Nephron progenitor cell (in vitro differentiated cells): Measurements from ENCODE around the gene ARID3B.

ENCODE experiments used
- DNase-seq: peaks from one replicate; pipeline ENCODE4 v3.0.0; 2021
- H3K27ac Mint-ChIP-seq: 2 replicates; pipeline ENCODE4 v1.8.0; 2021; ENCODE audit warnings: mild to moderate bottlenecking, moderate library complexity, mixed read lengths
- H3K27me3 Mint-ChIP-seq: 2 replicates; pipeline ENCODE4 v1.8.0; 2021; ENCODE audit warnings: mild to moderate bottlenecking, low read depth, mixed read lengths; ENCODE audit not compliant: poor library complexity
- H3K36me3 Mint-ChIP-seq: 2 replicates; pipeline ENCODE4 v1.8.0; 2021; ENCODE audit warnings: low read depth, mixed read lengths
- H3K4me1 Mint-ChIP-seq: 2 replicates; pipeline ENCODE4 v1.8.0; 2021; ENCODE audit warnings: mixed read lengths
- H3K4me3 Mint-ChIP-seq: 2 replicates; pipeline ENCODE4 v1.8.0; 2021; ENCODE audit warnings: mild to moderate bottlenecking, moderate library complexity, mixed read lengths
- H3K9me3 Mint-ChIP-seq: 2 replicates; pipeline ENCODE4 v1.8.0; 2021; ENCODE audit warnings: mild to moderate bottlenecking, moderate library complexity, mixed read lengths
- TF ChIP-seq, protein P1 (sequence below): fragments of 200-600 bp; sonication (generic); IDR thresholded peaks from 2 replicates; pipeline ENCODE4 v1.5.0; 2021; ENCODE audit warnings: antibody characterized with exemption

Gene ARID3B

DNA sequence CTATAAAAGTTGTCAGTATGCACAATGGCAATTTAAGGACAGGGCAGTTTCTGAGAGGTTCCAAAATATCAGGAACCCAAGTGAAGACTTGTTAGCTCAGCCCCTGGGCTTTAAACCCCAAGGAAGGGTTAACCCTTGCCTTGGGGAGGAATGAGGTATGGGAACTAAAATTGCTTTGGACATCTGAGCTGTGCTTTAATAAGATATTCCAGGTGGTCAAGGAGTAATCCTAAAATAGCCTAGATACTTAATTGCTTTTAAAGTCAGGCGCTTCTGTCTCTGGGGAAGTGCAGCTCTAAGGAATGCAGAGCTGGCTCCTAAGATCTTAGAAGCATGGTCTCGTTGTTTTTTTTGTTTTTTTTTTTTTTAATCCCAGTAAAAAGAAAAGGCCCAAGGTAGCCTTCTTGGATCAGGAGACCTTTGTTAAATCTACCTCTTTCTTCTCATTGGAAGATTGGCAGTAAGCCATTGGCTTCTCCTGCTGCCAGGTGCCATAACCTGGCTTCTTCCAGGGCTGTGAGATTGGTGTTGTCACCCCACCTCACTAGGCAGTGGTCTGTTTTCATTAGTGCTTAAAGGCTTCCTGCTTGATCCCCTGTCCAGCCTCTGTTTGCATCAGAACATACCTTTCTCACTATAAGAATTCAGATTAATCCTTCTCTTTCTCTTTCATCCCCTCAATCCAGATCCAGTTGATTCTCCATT, 24.5 kb downstream of the ARID3B start:
- TF ChIP-seq, protein P1, sequence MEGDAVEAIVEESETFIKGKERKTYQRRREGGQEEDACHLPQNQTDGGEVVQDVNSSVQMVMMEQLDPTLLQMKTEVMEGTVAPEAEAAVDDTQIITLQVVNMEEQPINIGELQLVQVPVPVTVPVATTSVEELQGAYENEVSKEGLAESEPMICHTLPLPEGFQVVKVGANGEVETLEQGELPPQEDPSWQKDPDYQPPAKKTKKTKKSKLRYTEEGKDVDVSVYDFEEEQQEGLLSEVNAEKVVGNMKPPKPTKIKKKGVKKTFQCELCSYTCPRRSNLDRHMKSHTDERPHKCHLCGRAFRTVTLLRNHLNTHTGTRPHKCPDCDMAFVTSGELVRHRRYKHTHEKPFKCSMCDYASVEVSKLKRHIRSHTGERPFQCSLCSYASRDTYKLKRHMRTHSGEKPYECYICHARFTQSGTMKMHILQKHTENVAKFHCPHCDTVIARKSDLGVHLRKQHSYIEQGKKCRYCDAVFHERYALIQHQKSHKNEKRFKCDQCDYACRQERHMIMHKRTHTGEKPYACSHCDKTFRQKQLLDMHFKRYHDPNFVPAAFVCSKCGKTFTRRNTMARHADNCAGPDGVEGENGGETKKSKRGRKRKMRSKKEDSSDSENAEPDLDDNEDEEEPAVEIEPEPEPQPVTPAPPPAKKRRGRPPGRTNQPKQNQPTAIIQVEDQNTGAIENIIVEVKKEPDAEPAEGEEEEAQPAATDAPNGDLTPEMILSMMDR: no peak
- no peak for DNase-seq
- peaks cover 5% of the 10 kb centered on the region for H3K27me3 Mint-ChIP-seq
- H3K36me3 Mint-ChIP-seq: peaks cover 54% of the 10 kb centered on the region
- H3K9me3 Mint-ChIP-seq: no peaks in the 10 kb centered on the region
- H3K27ac Mint-ChIP-seq: peak overlapping the region; percentile 86
- H3K4me3 Mint-ChIP-seq: no peak overlapping the region
- H3K4me1 Mint-ChIP-seq: peaks cover 60% of the 10 kb centered on the region

DNA sequence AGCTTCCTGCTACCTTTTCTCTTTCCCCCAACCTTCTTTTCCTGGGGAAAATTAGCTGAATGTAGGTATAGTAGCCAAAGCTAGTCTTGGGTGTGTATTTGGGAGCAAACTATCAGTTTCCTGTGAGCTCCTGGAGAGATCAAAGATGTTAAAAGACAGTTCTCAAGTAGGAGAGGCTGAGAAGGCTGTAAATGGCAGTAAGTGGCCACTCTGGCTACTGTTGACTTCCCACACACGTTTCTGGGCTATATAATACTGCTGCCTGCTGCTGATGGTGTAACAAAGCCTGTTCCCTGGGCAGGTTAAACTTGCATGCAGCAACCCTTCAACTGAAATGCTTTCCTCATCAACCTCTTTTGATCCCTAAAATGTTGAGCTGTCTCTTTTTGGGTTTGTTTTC, 27.6 kb downstream of the ARID3B start:
- Mint-ChIP-seq H3K27me3 (peaks cover 20% of the 10 kb centered on the region), H3K4me3 (no peak overlapping the region), H3K27ac (peak overlapping the region; percentile 78), H3K4me1 (peaks cover 67% of the 10 kb centered on the region), H3K9me3 (no peaks in the 10 kb centered on the region), H3K36me3 (peaks cover 55% of the 10 kb centered on the region)
- DNase-seq: no peak
- TF ChIP-seq, protein P1: no peak

DNA sequence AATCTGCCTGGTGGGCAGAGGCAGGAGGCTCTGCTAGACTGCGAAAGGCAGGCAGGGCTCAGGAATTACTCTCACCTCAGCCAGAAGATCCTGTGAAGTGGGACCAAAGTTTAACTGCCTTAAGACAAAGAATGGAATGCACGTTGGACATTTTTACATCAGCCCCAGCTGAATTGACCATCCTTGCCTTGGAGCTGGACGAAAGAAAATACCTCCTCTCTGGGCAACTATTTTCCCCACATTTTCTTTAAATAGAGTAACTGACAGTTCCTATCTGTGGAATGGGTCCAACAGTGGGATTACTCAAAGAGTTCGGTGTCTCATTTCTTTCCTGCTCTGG, 28.7 kb downstream of the ARID3B start:
- Mint-ChIP-seq H3K4me3 (no peak overlapping the region), H3K36me3 (peaks cover 56% of the 10 kb centered on the region), H3K9me3 (no peaks in the 10 kb centered on the region), H3K4me1 (peaks cover 68% of the 10 kb centered on the region), H3K27me3 (peaks cover 20% of the 10 kb centered on the region), H3K27ac (peak overlapping the region; percentile 86)
- TF ChIP-seq, protein P1: no peak
- DNase-seq: no peak

DNA sequence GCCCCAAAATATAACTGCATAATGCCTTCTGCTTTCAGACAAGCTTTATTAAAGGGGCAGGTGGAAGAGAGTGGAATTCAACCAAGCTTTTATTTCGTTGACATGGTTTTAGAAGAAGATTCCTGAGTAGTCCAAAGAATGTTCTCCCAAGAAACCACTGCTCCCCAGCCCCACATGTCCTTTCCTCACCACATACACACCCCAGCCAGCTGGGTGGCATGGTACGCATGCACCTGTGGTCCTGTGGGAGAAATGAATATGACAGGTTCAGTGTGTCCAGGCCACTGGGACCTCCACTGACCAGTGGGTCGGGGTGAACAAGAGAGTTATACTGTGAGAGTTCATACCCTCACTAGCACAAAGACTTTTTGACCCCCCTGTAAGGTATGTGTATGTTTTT, 30.2 kb downstream of the ARID3B start:
- Mint-ChIP-seq H3K27ac (no peak overlapping the region), H3K27me3 (peaks cover 18% of the 10 kb centered on the region), H3K4me3 (no peak overlapping the region), H3K9me3 (no peaks in the 10 kb centered on the region), H3K4me1 (peaks cover 68% of the 10 kb centered on the region), H3K36me3 (peaks cover 64% of the 10 kb centered on the region)
- TF ChIP-seq, protein P1: no peak
- no peak for DNase-seq

DNA sequence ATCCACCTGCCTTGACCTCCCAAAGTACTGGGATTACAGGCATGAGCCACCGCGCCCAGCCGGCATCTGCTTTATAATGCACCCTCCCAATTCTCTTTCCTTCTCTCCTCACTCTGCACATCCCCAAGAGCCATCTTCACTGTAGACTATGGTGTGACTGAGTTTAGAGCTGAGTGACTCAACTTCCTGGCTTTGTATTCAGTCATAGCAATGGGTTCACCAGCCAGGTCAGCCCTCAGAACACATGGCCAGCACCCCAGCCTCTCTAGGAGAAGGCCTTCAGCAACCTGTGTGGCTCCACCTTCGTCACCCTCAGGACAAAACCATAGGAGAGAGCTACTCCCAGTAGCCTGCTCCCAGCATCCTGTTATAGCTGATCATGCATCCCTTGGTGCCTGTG, 33.0 kb downstream of the ARID3B start:
- H3K9me3 Mint-ChIP-seq: no peaks in the 10 kb centered on the region
- peaks cover 18% of the 10 kb centered on the region for H3K27me3 Mint-ChIP-seq
- DNase-seq: no peak
- peaks cover 49% of the 10 kb centered on the region for H3K4me1 Mint-ChIP-seq
- peaks cover 81% of the 10 kb centered on the region for H3K36me3 Mint-ChIP-seq
- H3K27ac Mint-ChIP-seq: peak overlapping the region; percentile 59
- no peak overlapping the region for H3K4me3 Mint-ChIP-seq
- TF ChIP-seq, protein P1: no peak

DNA sequence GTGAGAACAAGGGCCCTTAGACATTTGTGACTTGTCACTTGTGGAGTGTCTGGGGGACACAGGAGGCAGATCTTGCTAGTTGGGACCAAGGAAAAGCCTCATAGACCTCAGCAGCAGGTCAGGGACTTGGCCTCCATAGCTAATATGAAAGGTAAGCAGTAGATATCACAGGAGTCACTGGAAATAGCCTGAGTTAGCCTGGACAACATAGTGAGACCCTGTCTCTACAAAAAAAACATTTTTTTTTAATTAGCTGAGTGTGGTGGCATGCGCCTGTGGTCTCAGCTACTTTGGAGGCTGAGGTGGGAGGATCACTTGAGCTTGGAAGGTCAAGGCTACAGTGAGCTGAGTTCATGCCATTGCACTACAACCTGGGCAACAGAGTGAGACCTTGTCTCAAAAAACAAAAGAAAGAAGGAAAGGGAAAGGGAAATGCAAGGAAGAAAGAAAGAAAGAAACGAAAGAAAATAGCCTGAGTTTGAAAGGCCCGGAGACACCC, 37.5 kb downstream of the ARID3B start:
- Mint-ChIP-seq H3K36me3 (peaks cover 73% of the 10 kb centered on the region), H3K4me3 (no peak overlapping the region), H3K4me1 (peaks cover 61% of the 10 kb centered on the region), H3K9me3 (no peaks in the 10 kb centered on the region), H3K27ac (peak overlapping the region; percentile 52), H3K27me3 (peaks cover 8% of the 10 kb centered on the region)
- TF ChIP-seq, protein P1: no peak
- no peak for DNase-seq
